Femur (tissue), 1 donor: ENCODE results near the gene ATXN7L1.

Experiments used
- DNase-seq: peaks from one replicate; pipeline ENCODE4 v3.0.0-alpha.2; 2017

Gene ATXN7L1

DNA sequence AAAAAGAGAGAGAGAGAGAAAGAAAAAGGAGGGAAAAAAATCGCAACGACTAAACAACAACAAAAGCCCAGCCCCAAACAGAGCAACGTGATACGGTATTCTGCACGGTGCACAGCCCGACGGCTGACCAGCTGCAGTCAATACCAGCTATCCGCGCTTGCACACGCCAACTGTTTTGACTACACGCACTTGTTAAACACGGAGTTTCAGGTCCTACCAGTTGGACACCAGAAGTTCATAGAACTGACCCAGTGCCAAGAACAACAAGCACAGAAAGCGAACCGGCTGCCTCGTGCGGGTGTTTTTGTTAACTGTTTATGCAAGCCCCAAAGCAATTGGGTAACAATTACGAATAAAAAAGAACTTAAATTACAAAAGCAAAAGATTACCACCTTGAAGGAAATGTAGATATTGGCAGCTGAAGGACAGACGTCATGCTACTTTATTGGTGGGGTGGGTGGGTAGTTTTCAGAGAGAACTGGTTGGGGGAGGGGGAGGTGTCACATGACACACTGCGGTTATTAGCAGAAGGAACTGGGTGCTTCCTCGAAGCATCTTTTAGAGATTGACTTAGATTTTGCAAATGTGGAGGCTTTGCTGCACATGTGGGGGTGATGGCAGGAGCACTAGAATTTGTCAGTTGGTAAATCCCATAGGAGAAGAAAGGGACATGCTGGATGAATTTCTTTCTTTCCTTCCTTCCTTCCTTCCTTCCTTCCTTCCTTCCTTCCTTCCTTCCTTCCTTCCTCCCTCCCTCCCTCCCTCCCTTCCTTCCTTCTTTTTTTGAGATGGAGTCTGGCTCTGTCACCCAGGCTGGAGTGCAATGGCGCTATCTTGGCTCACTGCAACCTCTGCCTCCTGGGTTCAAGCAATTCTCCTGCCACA lies 184.5 kb downstream of the ATXN7L1 start:
- DNase-seq: peak; percentile 68

- peak; percentile 21 for DNase-seq
These were observed 185.2 kb downstream of the ATXN7L1 start for GRCh38 chr7:105691082-105691679.

GRCh38 chr7:105690325-105690945 lies 186.0 kb downstream of the ATXN7L1 start:
- DNase-seq: no peak

GRCh38 chr7:105689067-105689819 lies 187.2 kb downstream of the ATXN7L1 start:
- DNase-seq: no peak

DNA sequence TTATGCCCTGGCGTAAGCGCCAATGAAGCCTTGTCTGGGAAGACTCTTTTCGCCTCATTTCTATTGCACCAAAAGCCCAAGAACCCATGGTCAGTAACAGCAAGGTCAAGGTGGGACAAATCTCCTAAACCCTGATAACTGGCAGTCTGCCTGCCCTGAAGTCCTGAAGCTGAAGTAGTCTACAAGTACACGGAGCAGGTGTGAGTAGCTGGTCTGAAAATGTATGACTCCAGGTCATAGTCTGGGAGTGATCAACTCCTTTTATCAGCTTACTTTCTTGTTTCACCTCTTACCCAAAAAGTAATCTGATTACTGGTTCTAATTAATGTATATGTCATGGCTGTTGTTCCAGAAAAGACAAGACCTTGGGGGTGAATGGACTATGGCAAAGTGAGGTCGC lies 187.8 kb downstream of the ATXN7L1 start:
- DNase-seq: no peak

GRCh38 chr7:105685161-105685560 lies 191.2 kb downstream of the ATXN7L1 start:
- DNase-seq: no peak

DNA sequence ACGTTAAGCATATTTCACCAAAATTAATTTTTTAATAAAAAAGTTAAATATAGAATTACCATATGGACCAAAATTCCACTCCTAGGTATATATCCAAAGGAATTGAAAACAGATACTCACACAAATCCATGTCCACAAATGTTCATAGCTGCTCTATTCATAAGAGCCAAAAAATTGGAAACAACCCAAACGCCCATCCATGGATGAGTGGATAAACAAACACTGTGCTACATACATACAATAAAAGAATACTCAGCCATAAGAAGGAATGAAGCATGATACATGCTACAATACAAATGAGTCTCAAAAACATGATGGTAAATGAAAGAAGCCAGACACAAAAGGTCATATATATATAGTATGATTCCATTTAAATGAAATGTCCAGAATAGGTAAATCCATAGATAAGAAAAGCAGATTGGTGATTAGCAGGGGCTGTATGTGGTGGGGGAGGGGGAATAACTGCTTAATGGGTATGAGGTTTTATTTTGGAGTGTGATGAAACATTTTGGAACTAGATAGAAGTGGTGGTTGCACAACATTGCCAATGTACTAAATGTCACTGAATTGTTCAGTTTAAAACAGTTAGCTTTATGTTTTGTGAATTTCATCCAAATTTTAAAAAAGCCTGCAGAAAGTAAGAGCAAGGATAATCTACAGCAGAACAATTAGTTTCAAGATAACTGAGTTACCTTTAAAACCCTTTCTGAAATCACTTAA lies 193.9 kb downstream of the ATXN7L1 start:
- DNase-seq: no peak

- no peak for DNase-seq
These were observed 195.8 kb downstream of the ATXN7L1 start for GRCh38 chr7:105680505-105681187.

DNA sequence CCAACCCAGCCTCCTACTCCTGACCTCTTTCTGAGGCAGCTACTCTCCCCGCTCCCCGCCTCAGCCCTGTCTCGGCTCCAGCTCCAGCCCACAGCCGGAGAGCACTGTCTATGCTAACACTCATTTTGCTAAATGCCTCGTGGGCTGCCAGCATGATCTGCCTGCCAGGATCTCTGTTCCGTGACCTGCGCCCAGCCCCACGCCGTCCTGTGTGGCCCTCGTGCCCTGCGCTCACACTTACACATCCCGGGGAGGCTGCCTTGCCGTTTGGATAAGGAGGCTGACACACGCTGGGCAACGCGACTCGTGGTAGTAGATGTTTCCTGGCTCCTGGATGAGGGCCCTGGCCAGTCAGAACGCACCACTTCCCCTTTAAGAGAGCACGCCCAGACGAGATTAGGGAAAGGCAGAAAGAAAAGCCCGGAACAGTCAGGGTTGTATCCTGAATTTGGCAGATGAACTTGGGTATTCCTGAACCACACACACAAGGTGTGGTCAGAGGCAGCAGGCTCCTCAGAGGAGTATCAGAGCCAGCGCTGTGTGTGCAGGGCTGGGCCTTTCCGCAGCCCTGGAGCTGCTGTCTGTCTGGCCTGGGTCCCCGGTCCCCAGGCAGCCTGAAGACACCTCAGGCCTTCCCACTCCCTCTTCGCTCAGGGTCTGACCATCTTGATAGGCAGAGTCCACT lies 197.4 kb downstream of the ATXN7L1 start:
- peak; percentile 77 for DNase-seq

DNA sequence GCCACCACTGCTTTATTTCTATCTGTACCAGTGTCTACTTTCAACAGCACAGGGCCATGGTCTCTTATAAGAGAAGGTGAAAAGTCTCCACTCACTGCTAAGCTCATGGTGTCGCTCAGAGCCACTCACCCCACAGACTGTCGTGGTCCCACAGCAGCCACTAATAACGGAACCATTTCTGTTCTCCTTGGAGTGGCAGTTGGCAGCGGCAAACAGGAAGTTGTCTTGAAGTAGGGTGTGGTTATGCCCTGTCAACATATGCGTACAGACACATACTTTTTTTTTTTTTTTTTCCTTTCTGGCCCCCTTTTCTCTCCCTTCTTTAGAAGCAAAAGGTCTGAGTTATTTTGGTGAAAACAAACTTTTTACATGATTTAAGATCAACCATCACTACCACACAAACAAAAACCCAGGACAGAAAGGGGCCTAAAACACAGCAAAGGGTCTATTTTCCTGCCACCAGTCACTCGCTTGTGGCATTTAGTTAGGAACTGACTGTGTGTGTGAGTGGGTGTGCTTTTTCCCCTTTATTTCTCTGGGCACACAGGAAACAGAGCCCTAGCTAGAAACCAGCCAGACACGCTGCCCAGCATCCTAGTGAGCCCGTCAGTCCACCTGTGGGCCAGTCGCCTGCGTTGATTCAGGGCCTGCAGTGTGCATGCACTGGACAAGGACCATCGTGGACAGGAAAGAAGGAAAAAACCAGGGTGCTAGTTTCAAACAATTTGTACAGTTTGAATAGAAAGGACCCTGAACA lies 198.4 kb downstream of the ATXN7L1 start:
- peak; percentile 59 for DNase-seq

- no peak for DNase-seq
These were observed 199.0 kb downstream of the ATXN7L1 start for GRCh38 chr7:105677410-105677730.

DNA sequence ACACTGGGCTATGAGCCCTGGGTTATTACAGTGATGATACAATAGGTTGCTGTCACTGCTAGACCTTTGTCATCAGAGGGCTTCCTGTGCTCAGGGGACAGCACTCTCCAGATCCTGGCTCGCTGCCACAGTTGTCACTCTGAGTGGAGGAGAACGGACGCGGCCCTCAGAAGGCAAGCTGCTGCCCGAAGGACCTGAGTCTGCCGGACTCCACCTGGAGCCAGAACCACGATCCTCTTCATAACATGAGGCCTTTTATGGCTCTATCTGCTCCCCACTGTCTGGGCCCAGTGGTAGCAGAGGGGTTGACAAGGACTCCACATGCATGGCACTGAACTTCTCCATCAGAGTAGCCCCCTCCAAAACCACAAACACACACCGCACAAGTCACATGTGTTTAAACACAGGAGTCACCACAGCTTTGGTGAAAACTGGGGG lies 200.4 kb downstream of the ATXN7L1 start:
- DNase-seq: no peak

GRCh38 chr7:105674200-105674920 lies 202.0 kb downstream of the ATXN7L1 start:
- no peak for DNase-seq

GRCh38 chr7:105673367-105674084 lies 202.9 kb downstream of the ATXN7L1 start:
- no peak for DNase-seq

GRCh38 chr7:105672801-105673200 lies 203.6 kb downstream of the ATXN7L1 start:
- no peak for DNase-seq

GRCh38 chr7:105666324-105666723 lies 210.1 kb downstream of the ATXN7L1 start:
- DNase-seq: no peak

- no peak for DNase-seq
These were observed 210.7 kb downstream of the ATXN7L1 start for GRCh38 chr7:105665684-105666083.

DNA sequence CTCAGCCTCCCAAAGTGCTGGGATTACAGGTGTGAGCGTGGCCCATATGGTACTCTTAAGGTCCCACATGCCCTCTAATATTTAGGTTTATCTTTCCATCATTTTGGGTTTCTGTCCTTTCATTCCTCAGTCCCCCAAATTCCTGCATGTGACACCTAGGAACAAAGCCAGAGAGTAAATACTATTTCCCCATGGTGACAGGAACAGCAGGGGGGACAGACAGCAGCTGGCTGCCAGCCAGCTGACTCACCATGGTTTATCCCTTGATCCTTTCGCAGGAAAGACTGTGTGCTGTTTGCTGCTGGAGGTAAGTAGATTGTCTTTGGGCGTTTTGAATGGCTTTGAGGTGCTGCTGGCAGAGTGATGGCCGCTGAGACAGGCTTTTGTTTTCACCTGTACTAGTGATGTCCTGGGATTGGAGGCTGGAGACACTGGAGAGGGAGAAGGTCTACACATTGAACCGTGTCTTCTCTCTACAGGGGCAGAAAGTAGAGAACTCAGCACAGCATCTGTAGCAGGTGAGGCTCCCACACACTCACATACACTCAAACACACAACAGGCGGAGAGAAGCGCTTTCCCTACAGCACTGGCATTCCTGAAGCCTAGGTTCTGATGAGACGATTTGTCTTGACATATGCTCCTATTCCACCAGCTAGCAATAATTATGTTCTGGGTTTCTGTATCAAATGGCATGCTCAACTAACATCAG lies 211.4 kb downstream of the ATXN7L1 start:
- DNase-seq: no peak
